Suppressor macrophage treated with lipopolysaccharide for 4 hours (primary cell): ENCODE measurements around the gene SLC4A8.

Source experiments
- DNase-seq: peaks from one replicate; pipeline ENCODE4 v3.0.0-alpha.2; 2020

Gene SLC4A8

GRCh38 chr12:51528852-51529650 is 104.4 kb downstream of the SLC4A8 start:
- no peak for DNase-seq

- no peak for DNase-seq
Measured at GRCh38 chr12:51529651-51529970, 105.0 kb downstream of the SLC4A8 start.

GRCh38 chr12:51530208-51530607 is 105.6 kb downstream of the SLC4A8 start:
- no peak for DNase-seq

GRCh38 chr12:51531284-51531977 is 106.8 kb downstream of the SLC4A8 start:
- no peak for DNase-seq

- peak; percentile 78 for DNase-seq
Measured at GRCh38 chr12:51531978-51532497, 107.4 kb downstream of the SLC4A8 start.

- no peak for DNase-seq
Measured at GRCh38 chr12:51533799-51534198, 109.2 kb downstream of the SLC4A8 start.

- no peak for DNase-seq
Measured at GRCh38 chr12:51534216-51535074, 109.8 kb downstream of the SLC4A8 start.

GRCh38 chr12:51536159-51536558 is 111.5 kb downstream of the SLC4A8 start:
- DNase-seq = no peak

GRCh38 chr12:51538149-51538548 is 113.5 kb downstream of the SLC4A8 start:
- no peak for DNase-seq

GRCh38 chr12:51538599-51538998 is 114.0 kb downstream of the SLC4A8 start:
- no peak for DNase-seq

- no peak for DNase-seq
Measured at GRCh38 chr12:51540996-51541395, 116.4 kb downstream of the SLC4A8 start.

- DNase-seq = no peak
Measured at GRCh38 chr12:51546097-51546496, 121.5 kb downstream of the SLC4A8 start.

GRCh38 chr12:51547606-51548005 is 123.0 kb downstream of the SLC4A8 start:
- no peak for DNase-seq

- DNase-seq = no peak
Measured at GRCh38 chr12:51548241-51548640, 123.6 kb downstream of the SLC4A8 start.

GRCh38 chr12:51549637-51550036 is 125.0 kb downstream of the SLC4A8 start:
- DNase-seq = no peak
